ENCODE data around the gene PLPPR5. TPM values are rescaled to one million over a fixed set of nuclear protein-coding genes. Genes with fewer than 3 reads are reported as not detected.

The PLPPR5 gene
- total RNA-seq, 2 donors from 2014 or later, result not detected

DNA sequence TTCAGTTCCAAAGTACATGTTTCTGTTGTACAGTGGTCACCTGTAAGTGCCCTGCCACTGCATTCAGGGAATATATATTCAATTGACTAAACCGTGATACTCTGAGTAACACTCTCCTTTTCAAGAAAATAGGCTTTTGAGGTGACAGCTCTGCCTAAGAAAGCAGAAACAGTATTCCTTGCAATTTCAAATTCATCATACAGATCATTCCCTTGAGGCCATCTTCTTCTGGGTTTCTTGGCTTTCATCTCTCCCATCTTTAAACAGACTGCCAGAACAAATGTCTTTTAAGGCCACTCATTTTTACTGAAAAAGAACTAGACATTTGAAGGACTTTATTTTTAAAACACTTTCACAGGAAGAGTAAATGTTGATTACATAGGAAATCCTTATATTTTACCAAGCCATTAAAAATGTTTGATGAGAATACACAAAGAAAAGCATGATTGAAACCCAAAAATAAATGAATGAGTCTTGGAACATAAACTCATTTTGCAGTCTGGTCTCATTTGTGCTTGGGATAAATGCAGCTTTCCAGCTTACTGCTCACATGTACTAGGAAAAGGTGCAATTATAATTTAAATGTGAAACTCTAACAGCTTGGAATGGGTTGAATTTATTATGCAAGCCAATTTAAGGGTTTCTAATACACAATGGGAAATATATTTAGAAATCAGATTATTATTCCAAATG, 34.7 kb downstream of the PLPPR5 start:
- Histone ChIP-seq H3K27me3 (replicated peaks; ENCODE audit: insufficient read depth) (no peaks in the 10 kb centered on the region), H3K9me3 (no peaks in the 10 kb centered on the region), H3K4me3 (no peak overlapping the region), H3K4me1 (ENCODE audit: control insufficient read depth in 1 of 2, low read depth in 2 of 2) (no peaks in the 10 kb centered on the region), H3K27ac (no peak overlapping the region), H3K36me3 (no peaks in the 10 kb centered on the region)
- no peak for ATAC-seq (ENCODE audit: insufficient number of reproducible peaks, low FRiP score, low read depth)
- TF ChIP-seq, protein P1, sequence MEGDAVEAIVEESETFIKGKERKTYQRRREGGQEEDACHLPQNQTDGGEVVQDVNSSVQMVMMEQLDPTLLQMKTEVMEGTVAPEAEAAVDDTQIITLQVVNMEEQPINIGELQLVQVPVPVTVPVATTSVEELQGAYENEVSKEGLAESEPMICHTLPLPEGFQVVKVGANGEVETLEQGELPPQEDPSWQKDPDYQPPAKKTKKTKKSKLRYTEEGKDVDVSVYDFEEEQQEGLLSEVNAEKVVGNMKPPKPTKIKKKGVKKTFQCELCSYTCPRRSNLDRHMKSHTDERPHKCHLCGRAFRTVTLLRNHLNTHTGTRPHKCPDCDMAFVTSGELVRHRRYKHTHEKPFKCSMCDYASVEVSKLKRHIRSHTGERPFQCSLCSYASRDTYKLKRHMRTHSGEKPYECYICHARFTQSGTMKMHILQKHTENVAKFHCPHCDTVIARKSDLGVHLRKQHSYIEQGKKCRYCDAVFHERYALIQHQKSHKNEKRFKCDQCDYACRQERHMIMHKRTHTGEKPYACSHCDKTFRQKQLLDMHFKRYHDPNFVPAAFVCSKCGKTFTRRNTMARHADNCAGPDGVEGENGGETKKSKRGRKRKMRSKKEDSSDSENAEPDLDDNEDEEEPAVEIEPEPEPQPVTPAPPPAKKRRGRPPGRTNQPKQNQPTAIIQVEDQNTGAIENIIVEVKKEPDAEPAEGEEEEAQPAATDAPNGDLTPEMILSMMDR (IDR thresholded peaks at IDR 0.05), result no peak
- DNase-seq (ENCODE audit: low spot score), result no peak

DNA sequence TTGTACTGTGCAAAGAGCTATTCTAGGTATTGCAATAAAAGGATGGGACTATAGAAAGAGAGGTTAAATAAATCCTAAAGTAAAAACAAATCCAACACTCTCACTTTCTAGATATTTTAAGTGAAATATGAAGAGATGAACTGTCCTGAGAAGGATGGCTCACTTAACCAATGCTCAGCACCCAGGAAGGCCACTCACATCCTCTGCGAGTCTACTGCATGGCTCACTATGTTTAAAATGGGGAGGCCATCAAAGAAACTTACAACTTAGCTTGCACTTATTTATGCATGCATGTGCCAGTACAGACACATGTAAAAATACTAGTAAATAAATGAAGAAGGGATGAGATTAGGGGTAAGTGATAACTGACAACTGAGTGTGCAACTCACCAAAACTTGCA, 37.5 kb downstream of the PLPPR5 start:
- TF ChIP-seq, protein P1 (IDR thresholded peaks at IDR 0.05), result no peak

DNA sequence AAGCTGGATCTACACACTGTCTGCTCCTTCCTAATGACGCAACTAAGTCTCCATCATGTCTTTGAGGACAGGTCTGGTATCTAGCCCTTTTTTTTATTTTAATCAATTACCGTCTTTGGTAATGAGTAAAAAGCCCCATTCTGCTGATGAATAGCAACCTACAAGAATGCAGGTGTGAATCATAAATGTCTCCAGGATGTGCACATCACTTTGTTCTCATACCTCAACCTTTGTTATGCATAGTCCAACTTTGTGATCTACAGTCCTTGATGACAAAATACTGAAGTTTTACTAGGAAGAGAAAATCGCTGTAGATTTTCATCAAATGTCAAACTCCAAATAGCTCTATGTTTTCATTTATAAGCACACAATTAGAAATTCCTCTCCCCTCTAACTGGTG, 39.3 kb downstream of the PLPPR5 start:
- Histone ChIP-seq H3K27ac (no peak overlapping the region), H3K4me1 (ENCODE audit: control insufficient read depth in 1 of 2, low read depth in 2 of 2) (no peaks in the 10 kb centered on the region), H3K4me3 (no peak overlapping the region), H3K27me3 (replicated peaks; ENCODE audit: insufficient read depth) (no peaks in the 10 kb centered on the region), H3K9me3 (no peaks in the 10 kb centered on the region), H3K36me3 (no peaks in the 10 kb centered on the region)
- DNase-seq (ENCODE audit: low spot score) (no peak), ATAC-seq (ENCODE audit: insufficient number of reproducible peaks, low FRiP score, low read depth) (no peak)
- TF ChIP-seq, protein P1 (IDR thresholded peaks at IDR 0.05), result no peak

More for the DNA sequence above, 37.5 kb downstream of the PLPPR5 start:
- Histone ChIP-seq H3K27ac (no peak overlapping the region), H3K4me1 (ENCODE audit: control insufficient read depth in 1 of 2, low read depth in 2 of 2) (no peaks in the 10 kb centered on the region), H3K4me3 (no peak overlapping the region), H3K9me3 (no peaks in the 10 kb centered on the region), H3K27me3 (replicated peaks; ENCODE audit: insufficient read depth) (no peaks in the 10 kb centered on the region), H3K36me3 (no peaks in the 10 kb centered on the region)
- DNase-seq (ENCODE audit: low spot score), result no peak
- no peak for ATAC-seq (ENCODE audit: insufficient number of reproducible peaks, low FRiP score, low read depth)

DNA sequence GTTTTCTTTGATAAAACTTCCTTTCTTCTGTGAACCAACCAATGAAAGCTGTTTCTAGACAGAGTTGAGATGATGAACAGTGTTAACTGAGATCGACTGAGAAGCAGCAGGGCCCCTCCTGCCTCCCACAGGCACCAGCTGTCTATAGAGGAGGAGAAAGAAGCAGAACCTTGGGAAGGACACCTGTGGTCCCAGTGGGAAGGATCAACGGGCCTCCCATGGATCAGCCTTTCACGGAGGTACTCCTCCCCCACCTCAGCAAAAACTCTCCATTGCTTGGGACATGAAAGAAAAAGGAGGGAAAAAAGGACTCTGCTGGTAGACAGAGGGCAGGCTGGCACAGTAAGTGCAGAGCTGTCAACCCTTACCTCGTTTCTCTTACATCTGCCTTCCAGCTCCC, 40.5 kb downstream of the PLPPR5 start:
- H3K27ac ChIP-seq, result no peak overlapping the region
- no peaks in the 10 kb centered on the region for H3K27me3 ChIP-seq (replicated peaks; ENCODE audit: insufficient read depth)
- DNase-seq (ENCODE audit: low spot score), result no peak
- TF ChIP-seq, protein P1 (IDR thresholded peaks at IDR 0.05), result no peak
- no peaks in the 10 kb centered on the region for H3K9me3 ChIP-seq
- no peaks in the 10 kb centered on the region for H3K36me3 ChIP-seq
- H3K4me3 ChIP-seq, result no peak overlapping the region
- ATAC-seq (ENCODE audit: insufficient number of reproducible peaks, low FRiP score, low read depth), result no peak
- H3K4me1 ChIP-seq (ENCODE audit: control insufficient read depth in 1 of 2, low read depth in 2 of 2), result no peaks in the 10 kb centered on the region

DNA sequence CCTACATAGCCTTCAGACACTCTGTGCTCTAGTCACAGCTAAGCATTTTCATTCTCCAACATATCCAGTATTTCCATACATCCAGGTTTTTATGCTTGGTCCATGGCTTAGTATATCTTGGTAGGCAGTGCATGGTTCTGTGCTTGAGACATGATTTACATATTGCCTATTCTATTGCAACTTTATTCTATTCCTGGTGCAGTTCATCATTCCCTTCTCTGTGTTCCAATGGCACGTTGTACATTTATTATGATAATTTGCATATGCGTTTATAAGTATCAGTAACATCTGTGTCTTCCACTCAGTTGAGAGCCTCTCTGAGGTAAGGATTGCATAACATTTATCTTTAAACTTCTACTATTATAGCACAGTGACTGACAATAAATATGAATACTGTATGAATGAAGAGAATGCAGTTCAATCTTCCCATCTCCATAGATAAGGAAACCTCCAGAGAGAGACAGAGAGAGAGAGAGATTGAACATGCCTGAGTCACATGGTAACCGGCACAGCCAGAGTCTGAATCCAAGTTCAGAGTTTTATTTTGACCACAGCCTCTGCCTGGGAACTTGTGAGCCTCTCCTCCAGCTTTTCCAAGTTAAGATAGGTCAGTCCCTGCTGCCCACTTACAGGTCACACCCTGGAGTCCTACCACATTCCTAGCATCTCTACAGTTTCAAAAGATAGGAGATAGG, 41.5 kb downstream of the PLPPR5 start:
- Histone ChIP-seq H3K27me3 (replicated peaks; ENCODE audit: insufficient read depth) (no peaks in the 10 kb centered on the region), H3K9me3 (no peaks in the 10 kb centered on the region), H3K4me3 (no peak overlapping the region), H3K36me3 (no peaks in the 10 kb centered on the region), H3K4me1 (ENCODE audit: control insufficient read depth in 1 of 2, low read depth in 2 of 2) (no peaks in the 10 kb centered on the region), H3K27ac (no peak overlapping the region)
- ATAC-seq (ENCODE audit: insufficient number of reproducible peaks, low FRiP score, low read depth) (no peak), DNase-seq (ENCODE audit: low spot score) (no peak)
- TF ChIP-seq, protein P1 (IDR thresholded peaks at IDR 0.05), result no peak

Measured in thoracic aorta (tissue), 2 donors.